HEK293 (cell line): ENCODE results near the gene AK6.

Source experiments
- CTCF ChIA-PET: fragments of 350-600 bp; formaldehyde crosslinking; extraction: SDS; loops from one replicate; lab custom pipeline; 2021; ENCODE audit warnings: antibody characterized with exemption; lab: Yijun Ruan, JAX
- POLR2A ChIA-PET: fragments of 300-600 bp; formaldehyde crosslinking; extraction: SDS; loops from one replicate; lab custom pipeline; 2020; ENCODE audit warnings: antibody characterized with exemption, inconsistent platforms; lab: Yijun Ruan, JAX
- H3K27ac ChIP-seq: fragments of 200-500 bp; sonication (Bioruptor generic); 2 replicates; pipeline ENCODE4 v1.5.1; 2014; ENCODE audit warnings: low read depth, low read length, control low read depth, inconsistent platforms; ENCODE audit errors: extremely low read depth
- H3K36me3 ChIP-seq, 2 experiments: fragments of 200-500 bp in 1 of 2; sonication (Bioruptor generic) in 1 of 2; 1 replicate in 1 of 2; 2 replicates in 1 of 2; pipeline ENCODE4 v1.5.1; 2014 to 2017; ENCODE audit warnings: inconsistent platforms in 2 of 2, low read length in 2 of 2; ENCODE audit not compliant: control insufficient read depth in 2 of 2, insufficient read depth in 1 of 2
- H3K4me1 ChIP-seq: fragments of 200-500 bp; sonication (Bioruptor generic); 2 replicates; pipeline ENCODE4 v1.5.1; 2014; ENCODE audit warnings: mild to moderate bottlenecking, low read length, inconsistent platforms; ENCODE audit not compliant: control insufficient read depth, insufficient read depth
- H3K4me3 ChIP-seq: 2 replicates; pipeline ENCODE4 v1.5.1; 2011; ENCODE audit warnings: low read depth, mild to moderate bottlenecking, control low read depth, low read length, moderate library complexity
- H3K9me3 ChIP-seq: fragments of 200-500 bp; sonication (Bioruptor generic); 2 replicates; pipeline ENCODE4 v1.5.1; 2014; ENCODE audit warnings: low read depth, low read length, inconsistent platforms; ENCODE audit not compliant: control insufficient read depth, insufficient read depth
- GFI1B ChIP-seq: fragments of 450-650 bp; formaldehyde crosslinking; IDR thresholded peaks from 2 replicates; pipeline ENCODE4 v1.5.1; 2016; ENCODE audit warnings: missing biosample characterization, missing genetic modification characterization
- KLF7 ChIP-seq: fragments of 450-650 bp; formaldehyde crosslinking; IDR thresholded peaks from 2 replicates; pipeline ENCODE4 v1.5.1; 2016; ENCODE audit warnings: missing biosample characterization, missing genetic modification characterization, borderline replicate concordance
- PRDM1 ChIP-seq: fragments of 450-650 bp; formaldehyde crosslinking; IDR thresholded peaks from 2 replicates; pipeline ENCODE4; 2016; ENCODE audit warnings: missing biosample characterization, missing genetic modification characterization
- SALL2 ChIP-seq: fragments of 450-650 bp; formaldehyde crosslinking; IDR thresholded peaks from 2 replicates; pipeline ENCODE4 v1.5.0; 2017; ENCODE audit warnings: missing biosample characterization, mild to moderate bottlenecking, missing genetic modification characterization, borderline replicate concordance
- SCRT2 ChIP-seq: fragments of 450-650 bp; formaldehyde crosslinking; IDR thresholded peaks from 2 replicates; pipeline ENCODE4 v1.5.1; 2016; ENCODE audit warnings: missing biosample characterization, missing genetic modification characterization
- YY2 ChIP-seq: fragments of 450-650 bp; formaldehyde crosslinking; IDR thresholded peaks from 2 replicates; pipeline ENCODE4 v1.5.1; 2016; ENCODE audit warnings: missing biosample characterization, missing genetic modification characterization
- ZBTB21 ChIP-seq: fragments of 450-650 bp; formaldehyde crosslinking; IDR thresholded peaks from 2 replicates; pipeline ENCODE4 v1.5.1; 2017; ENCODE audit warnings: missing biosample characterization, missing genetic modification characterization
- ZEB2 ChIP-seq: fragments of 450-650 bp; formaldehyde crosslinking; IDR thresholded peaks from 2 replicates; pipeline ENCODE4 v1.5.1; 2016; ENCODE audit warnings: missing biosample characterization, missing genetic modification characterization
- ZNF16 ChIP-seq: fragments of 450-650 bp; formaldehyde crosslinking; IDR thresholded peaks from 2 replicates; pipeline ENCODE4 v1.5.1; 2016; ENCODE audit warnings: low read depth, missing biosample characterization, missing genetic modification characterization
- ZNF169 ChIP-seq: fragments of 450-650 bp; formaldehyde crosslinking; IDR thresholded peaks from 2 replicates; pipeline ENCODE4 v1.5.1; 2016; ENCODE audit warnings: missing biosample characterization, missing genetic modification characterization
- ZNF211 ChIP-seq: fragments of 450-650 bp; formaldehyde crosslinking; IDR thresholded peaks from 2 replicates; pipeline ENCODE4 v1.5.1; 2016; ENCODE audit warnings: low read depth, missing biosample characterization, missing genetic modification characterization
- ZNF223 ChIP-seq: fragments of 450-650 bp; formaldehyde crosslinking; IDR thresholded peaks from 2 replicates; pipeline ENCODE4 v1.5.1; 2016; ENCODE audit warnings: missing biosample characterization, missing genetic modification characterization
- ZNF239 ChIP-seq: fragments of 450-650 bp; formaldehyde crosslinking; IDR thresholded peaks from 2 replicates; pipeline ENCODE4 v1.5.1; 2016; ENCODE audit warnings: missing biosample characterization, missing genetic modification characterization
- ZNF37A ChIP-seq: fragments of 450-650 bp; IDR thresholded peaks from 2 replicates; pipeline ENCODE4 v1.5.1; 2018; ENCODE audit warnings: missing biosample characterization, missing genetic modification characterization
- ZNF404 ChIP-seq: fragments of 450-650 bp; formaldehyde crosslinking; IDR thresholded peaks from 2 replicates; pipeline ENCODE4 v1.5.1; 2017; ENCODE audit warnings: missing biosample characterization, missing genetic modification characterization
- ZNF426 ChIP-seq: fragments of 450-650 bp; formaldehyde crosslinking; IDR thresholded peaks from 2 replicates; pipeline ENCODE4 v1.5.1; 2017; ENCODE audit warnings: missing biosample characterization, missing genetic modification characterization, mild to moderate bottlenecking, inconsistent platforms, moderate library complexity
- ZNF670 ChIP-seq: fragments of 450-650 bp; formaldehyde crosslinking; IDR thresholded peaks from 2 replicates; pipeline ENCODE4 v1.5.1; 2016; ENCODE audit warnings: missing biosample characterization, missing genetic modification characterization, low read depth
- ZNF677 ChIP-seq: fragments of 450-650 bp; IDR thresholded peaks from 2 replicates; pipeline ENCODE4 v1.5.0; 2018; ENCODE audit warnings: missing biosample characterization, mild to moderate bottlenecking, missing genetic modification characterization, moderate library complexity
- ZNF707 ChIP-seq: fragments of 450-650 bp; formaldehyde crosslinking; IDR thresholded peaks from 2 replicates; pipeline ENCODE4 v1.5.1; 2016; ENCODE audit warnings: missing biosample characterization, missing genetic modification characterization
- TF ChIP-seq, protein P1 (sequence below): fragments of 450-650 bp; formaldehyde crosslinking; IDR thresholded peaks from 2 replicates; pipeline ENCODE4 v1.5.1; 2016; ENCODE audit warnings: missing biosample characterization, missing genetic modification characterization
- TF ChIP-seq, protein P2 (sequence below): fragments of 450-650 bp; formaldehyde crosslinking; IDR thresholded peaks from 2 replicates; pipeline ENCODE4 v1.5.1; 2016; ENCODE audit warnings: missing biosample characterization, missing genetic modification characterization, low read depth
- TF ChIP-seq, protein P3 (sequence below): fragments of 450-650 bp; IDR thresholded peaks from 2 replicates; pipeline ENCODE4 v1.5.1; 2018; ENCODE audit warnings: missing biosample characterization, missing genetic modification characterization
- TF ChIP-seq, protein P4 (sequence below): fragments of 450-650 bp; formaldehyde crosslinking; IDR thresholded peaks from 2 replicates; pipeline ENCODE4 v1.5.1; 2016; ENCODE audit warnings: missing biosample characterization, missing genetic modification characterization
- TF ChIP-seq, protein P5 (sequence below): fragments of 450-650 bp; formaldehyde crosslinking; IDR thresholded peaks from 2 replicates; pipeline ENCODE4 v1.5.1; 2016; ENCODE audit warnings: missing biosample characterization, missing genetic modification characterization
- TF ChIP-seq, protein P6 (sequence below): fragments of 450-650 bp; formaldehyde crosslinking; IDR thresholded peaks from 2 replicates; pipeline ENCODE4 v1.5.1; 2016; ENCODE audit warnings: missing biosample characterization, missing genetic modification characterization
- TF ChIP-seq, protein P7 (sequence below): fragments of 450-650 bp; IDR thresholded peaks from 2 replicates; pipeline ENCODE4 v1.5.1; 2018; ENCODE audit warnings: missing biosample characterization, mild to moderate bottlenecking, missing genetic modification characterization

Gene AK6

DNA sequence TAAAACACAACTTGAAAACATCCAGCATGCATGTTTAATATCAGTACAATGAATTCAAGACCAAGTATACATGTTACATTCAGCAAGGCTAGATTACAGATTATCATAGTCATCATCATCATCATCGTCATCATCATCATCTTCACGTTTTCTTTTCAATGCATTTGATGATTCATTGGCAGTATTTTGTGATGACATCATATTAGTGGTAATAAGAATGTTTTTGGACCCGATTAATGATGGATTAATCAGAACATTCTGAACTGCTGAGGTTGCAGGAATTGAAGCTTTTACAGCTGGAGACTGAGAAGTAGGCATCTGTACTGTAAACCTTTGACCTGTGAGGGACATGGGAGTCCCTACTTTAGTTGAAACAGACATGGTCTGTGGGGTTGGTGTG, 4.5 kb downstream of the AK6 start:
- TF ChIP-seq ZNF169 (no peak), SALL2 (no peak), ZNF223 (tag by site-specific recombination) (no peak), ZNF426 (tag by site-specific recombination) (no peak), ZNF707 (tag by site-specific recombination) (no peak), KLF7 (tag by site-specific recombination) (no peak), ZBTB21 (tag by site-specific recombination) (no peak), ZNF37A (tag by site-specific recombination) (no peak)
- TF ChIP-seq, protein P1, sequence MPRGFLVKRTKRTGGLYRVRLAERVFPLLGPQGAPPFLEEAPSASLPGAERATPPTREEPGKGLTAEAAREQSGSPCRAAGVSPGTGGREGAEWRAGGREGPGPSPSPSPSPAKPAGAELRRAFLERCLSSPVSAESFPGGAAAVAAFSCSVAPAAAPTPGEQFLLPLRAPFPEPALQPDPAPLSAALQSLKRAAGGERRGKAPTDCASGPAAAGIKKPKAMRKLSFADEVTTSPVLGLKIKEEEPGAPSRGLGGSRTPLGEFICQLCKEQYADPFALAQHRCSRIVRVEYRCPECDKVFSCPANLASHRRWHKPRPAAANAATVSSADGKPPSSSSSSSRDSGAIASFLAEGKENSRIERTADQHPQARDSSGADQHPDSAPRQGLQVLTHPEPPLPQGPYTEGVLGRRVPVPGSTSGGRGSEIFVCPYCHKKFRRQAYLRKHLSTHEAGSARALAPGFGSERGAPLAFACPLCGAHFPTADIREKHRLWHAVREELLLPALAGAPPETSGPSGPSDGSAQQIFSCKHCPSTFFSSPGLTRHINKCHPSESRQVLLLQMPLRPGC (tag by site-specific recombination), result no peak
- TF ChIP-seq, protein P2, sequence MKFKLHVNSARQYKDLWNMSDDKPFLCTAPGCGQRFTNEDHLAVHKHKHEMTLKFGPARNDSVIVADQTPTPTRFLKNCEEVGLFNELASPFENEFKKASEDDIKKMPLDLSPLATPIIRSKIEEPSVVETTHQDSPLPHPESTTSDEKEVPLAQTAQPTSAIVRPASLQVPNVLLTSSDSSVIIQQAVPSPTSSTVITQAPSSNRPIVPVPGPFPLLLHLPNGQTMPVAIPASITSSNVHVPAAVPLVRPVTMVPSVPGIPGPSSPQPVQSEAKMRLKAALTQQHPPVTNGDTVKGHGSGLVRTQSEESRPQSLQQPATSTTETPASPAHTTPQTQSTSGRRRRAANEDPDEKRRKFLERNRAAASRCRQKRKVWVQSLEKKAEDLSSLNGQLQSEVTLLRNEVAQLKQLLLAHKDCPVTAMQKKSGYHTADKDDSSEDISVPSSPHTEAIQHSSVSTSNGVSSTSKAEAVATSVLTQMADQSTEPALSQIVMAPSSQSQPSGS (tag by site-specific recombination), result peak; percentile 87
- TF ChIP-seq, protein P3, sequence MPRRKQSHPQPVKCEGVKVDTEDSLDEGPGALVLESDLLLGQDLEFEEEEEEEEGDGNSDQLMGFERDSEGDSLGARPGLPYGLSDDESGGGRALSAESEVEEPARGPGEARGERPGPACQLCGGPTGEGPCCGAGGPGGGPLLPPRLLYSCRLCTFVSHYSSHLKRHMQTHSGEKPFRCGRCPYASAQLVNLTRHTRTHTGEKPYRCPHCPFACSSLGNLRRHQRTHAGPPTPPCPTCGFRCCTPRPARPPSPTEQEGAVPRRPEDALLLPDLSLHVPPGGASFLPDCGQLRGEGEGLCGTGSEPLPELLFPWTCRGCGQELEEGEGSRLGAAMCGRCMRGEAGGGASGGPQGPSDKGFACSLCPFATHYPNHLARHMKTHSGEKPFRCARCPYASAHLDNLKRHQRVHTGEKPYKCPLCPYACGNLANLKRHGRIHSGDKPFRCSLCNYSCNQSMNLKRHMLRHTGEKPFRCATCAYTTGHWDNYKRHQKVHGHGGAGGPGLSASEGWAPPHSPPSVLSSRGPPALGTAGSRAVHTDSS, result peak; percentile 98
- TF ChIP-seq, protein P4, sequence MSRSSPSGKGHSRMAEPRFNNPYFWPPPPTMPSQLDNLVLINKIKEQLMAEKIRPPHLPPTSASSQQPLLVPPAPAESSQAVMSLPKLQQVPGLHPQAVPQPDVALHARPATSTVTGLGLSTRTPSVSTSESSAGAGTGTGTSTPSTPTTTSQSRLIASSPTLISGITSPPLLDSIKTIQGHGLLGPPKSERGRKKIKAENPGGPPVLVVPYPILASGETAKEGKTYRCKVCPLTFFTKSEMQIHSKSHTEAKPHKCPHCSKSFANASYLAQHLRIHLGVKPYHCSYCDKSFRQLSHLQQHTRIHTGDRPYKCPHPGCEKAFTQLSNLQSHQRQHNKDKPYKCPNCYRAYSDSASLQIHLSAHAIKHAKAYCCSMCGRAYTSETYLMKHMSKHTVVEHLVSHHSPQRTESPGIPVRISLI (tag by site-specific recombination), result no peak
- peaks cover 2% of the 10 kb centered on the region; the same call in 1 of the 2 replicates for H3K4me1 ChIP-seq
- H3K9me3 ChIP-seq, result no peaks in the 10 kb centered on the region
- no peak overlapping the region for H3K27ac ChIP-seq
- ChIA-PET POLR2A (no interaction called here), CTCF (interaction anchor here (0.6 kb wide), 1 partner anchor 66 kb away, joined by 3 read pairs; no protein-coding TSS in a partner anchor)
- H3K36me3 ChIP-seq, result peaks cover 36 to 45% of the 10 kb centered on the region in 2 experiments
- H3K4me3 ChIP-seq, result no peak overlapping the region

DNA sequence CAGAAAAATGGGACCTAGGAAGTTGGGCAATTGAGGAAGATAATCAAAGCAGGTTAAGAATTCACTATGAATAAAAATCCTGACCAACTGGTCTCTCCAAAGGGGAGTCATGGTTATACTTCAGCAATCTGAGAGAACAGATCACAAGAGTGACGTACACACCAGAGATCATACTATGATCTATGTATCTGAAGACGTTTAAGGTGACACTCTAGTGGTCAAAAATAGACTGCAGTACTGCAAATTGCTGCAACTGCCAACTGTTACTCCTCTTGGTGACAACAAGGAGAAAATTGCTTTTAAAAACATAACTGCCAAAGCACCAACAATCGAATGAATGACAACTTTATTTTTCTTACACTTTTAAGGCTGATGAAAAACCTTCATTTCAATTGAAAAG, 4.9 kb downstream of the AK6 start:
- Histone ChIP-seq H3K4me3 (no peak overlapping the region), H3K4me1 (peaks cover 5% of the 10 kb centered on the region), H3K36me3 (peaks cover 36 to 45% of the 10 kb centered on the region in 2 experiments), H3K27ac (no peak overlapping the region), H3K9me3 (no peaks in the 10 kb centered on the region)
- ChIA-PET POLR2A (no interaction called here), CTCF (no interaction called here)
- no peak for TF ChIP-seq ZNF677 (tag by site-specific recombination)
- no peak for TF ChIP-seq GFI1B (tag by site-specific recombination)
- peak; percentile 77 for TF ChIP-seq SCRT2 (tag by site-specific recombination)
- no peak for TF ChIP-seq PRDM1 (tag by site-specific recombination)
- TF ChIP-seq ZEB2 (tag by site-specific recombination), result no peak
- TF ChIP-seq, protein P5, sequence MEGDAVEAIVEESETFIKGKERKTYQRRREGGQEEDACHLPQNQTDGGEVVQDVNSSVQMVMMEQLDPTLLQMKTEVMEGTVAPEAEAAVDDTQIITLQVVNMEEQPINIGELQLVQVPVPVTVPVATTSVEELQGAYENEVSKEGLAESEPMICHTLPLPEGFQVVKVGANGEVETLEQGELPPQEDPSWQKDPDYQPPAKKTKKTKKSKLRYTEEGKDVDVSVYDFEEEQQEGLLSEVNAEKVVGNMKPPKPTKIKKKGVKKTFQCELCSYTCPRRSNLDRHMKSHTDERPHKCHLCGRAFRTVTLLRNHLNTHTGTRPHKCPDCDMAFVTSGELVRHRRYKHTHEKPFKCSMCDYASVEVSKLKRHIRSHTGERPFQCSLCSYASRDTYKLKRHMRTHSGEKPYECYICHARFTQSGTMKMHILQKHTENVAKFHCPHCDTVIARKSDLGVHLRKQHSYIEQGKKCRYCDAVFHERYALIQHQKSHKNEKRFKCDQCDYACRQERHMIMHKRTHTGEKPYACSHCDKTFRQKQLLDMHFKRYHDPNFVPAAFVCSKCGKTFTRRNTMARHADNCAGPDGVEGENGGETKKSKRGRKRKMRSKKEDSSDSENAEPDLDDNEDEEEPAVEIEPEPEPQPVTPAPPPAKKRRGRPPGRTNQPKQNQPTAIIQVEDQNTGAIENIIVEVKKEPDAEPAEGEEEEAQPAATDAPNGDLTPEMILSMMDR (tag by site-specific recombination), result 0 out of 2 replicates have a peak, but pooled peaks have one; percentile 12
- TF ChIP-seq YY2 (tag by site-specific recombination), result no peak
- TF ChIP-seq ZNF211 (tag by site-specific recombination), result no peak
- TF ChIP-seq ZNF670 (tag by site-specific recombination), result no peak
- no peak for TF ChIP-seq ZNF16 (tag by site-specific recombination)
- no peak for TF ChIP-seq ZNF404 (tag by site-specific recombination)
- no peak for TF ChIP-seq SALL2
- TF ChIP-seq, protein P6, sequence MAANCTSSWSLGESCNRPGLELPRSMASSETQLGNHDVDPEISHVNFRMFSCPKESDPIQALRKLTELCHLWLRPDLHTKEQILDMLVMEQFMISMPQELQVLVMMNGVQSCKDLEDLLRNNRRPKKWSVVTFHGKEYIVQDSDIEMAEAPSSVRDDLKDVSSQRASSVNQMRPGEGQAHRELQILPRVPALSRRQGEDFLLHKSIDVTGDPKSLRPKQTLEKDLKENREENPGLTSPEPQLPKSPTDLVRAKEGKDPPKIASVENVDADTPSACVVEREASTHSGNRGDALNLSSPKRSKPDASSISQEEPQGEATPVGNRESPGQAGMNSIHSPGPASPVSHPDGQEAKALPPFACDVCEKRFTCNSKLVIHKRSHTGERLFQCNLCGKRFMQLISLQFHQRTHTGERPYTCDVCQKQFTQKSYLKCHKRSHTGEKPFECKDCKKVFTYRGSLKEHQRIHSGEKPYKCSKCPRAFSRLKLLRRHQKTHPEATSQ (tag by site-specific recombination), result no peak
- TF ChIP-seq, protein P7, sequence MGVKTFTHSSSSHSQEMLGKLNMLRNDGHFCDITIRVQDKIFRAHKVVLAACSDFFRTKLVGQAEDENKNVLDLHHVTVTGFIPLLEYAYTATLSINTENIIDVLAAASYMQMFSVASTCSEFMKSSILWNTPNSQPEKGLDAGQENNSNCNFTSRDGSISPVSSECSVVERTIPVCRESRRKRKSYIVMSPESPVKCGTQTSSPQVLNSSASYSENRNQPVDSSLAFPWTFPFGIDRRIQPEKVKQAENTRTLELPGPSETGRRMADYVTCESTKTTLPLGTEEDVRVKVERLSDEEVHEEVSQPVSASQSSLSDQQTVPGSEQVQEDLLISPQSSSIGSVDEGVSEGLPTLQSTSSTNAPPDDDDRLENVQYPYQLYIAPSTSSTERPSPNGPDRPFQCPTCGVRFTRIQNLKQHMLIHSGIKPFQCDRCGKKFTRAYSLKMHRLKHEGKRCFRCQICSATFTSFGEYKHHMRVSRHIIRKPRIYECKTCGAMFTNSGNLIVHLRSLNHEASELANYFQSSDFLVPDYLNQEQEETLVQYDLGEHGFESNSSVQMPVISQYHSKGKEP (tag by site-specific recombination), result 0 out of 2 replicates have a peak, but pooled peaks have one; percentile 27
- no peak for TF ChIP-seq ZNF239
